A549 (cell line): Measurements from ENCODE around the gene POLR2I. TPM values are rescaled to one million over a fixed set of nuclear protein-coding genes. Genes with fewer than 3 reads are reported as not detected.
A peak's percentile ranks its signal among the peaks of the same experiment; 100 is the strongest.

Experiments
- ATAC-seq, 2 experiments: fragments of 200-7000 bp in 1 of 2; fragments of >200 bp in 1 of 2; cut with Nextera tagmentation in 1 of 2; cut with Tn5 transposase in 1 of 2; 3 replicates each; pipeline versions ENCODE4 v1.8.0 to v1.9.1; 2018 to 2020; ENCODE audit warnings: mild to moderate bottlenecking in 1 of 2, moderate library complexity in 1 of 2
- CTCF ChIA-PET: fragments of 300-600 bp; sonication (Branson Sonifier 250); formaldehyde crosslinking; extraction: SDS; loops from one replicate; lab custom pipeline; 2021; ENCODE audit warnings: antibody characterized with exemption, inconsistent platforms; lab: Yijun Ruan, JAX
- POLR2A ChIA-PET: fragments of 350-600 bp; formaldehyde crosslinking; extraction: SDS; loops from one replicate; lab custom pipeline; 2021; ENCODE audit warnings: antibody characterized with exemption, inconsistent platforms; lab: Yijun Ruan, JAX
- DNase-seq, 2 experiments: peaks; one replicate each; pipeline versions ENCODE4 v3.0.0 to v3.0.0-alpha.2; 2011 to 2016; ENCODE audit warnings: low read depth in 1 of 2, low spot score in 1 of 2
- FAIRE-seq: peaks from 2 replicates; lab custom pipeline; 2011; peaks lifted over from hg19 to GRCh38; lab: Jason Lieb, UNC
- H3K27ac ChIP-seq, 2 experiments: fragments of >200 bp; sonication (Bioruptor Twin); formaldehyde crosslinking; 3 replicates each; pipeline ENCODE4 v1.5.1; 2016 to 2017
- H3K4me1 ChIP-seq: fragments of >200 bp; sonication (Bioruptor Twin); formaldehyde crosslinking; 3 replicates; pipeline ENCODE4 v1.6.1; 2016
- H3K4me2 ChIP-seq: fragments of >200 bp; sonication (Bioruptor Twin); formaldehyde crosslinking; 3 replicates; pipeline ENCODE4 v1.6.1; 2016
- H3K4me3 ChIP-seq: fragments of >200 bp; sonication (Bioruptor Twin); formaldehyde crosslinking; 3 replicates; pipeline ENCODE4 v1.5.1; 2016
- H3K9me3 ChIP-seq: fragments of >200 bp; sonication (Bioruptor Twin); formaldehyde crosslinking; 3 replicates; pipeline ENCODE4 v1.6.1; 2016
- BHLHE40 ChIP-seq: IDR thresholded peaks from 2 replicates; pipeline ENCODE4 v1.6.1; 2012; ENCODE audit warnings: low read depth, low read length, inconsistent platforms
- CBX2 ChIP-seq: fragments of 200-600 bp; sonication (generic); IDR thresholded peaks from 2 replicates; pipeline ENCODE4 v1.6.1; 2016; ENCODE audit warnings: low read depth, mild to moderate bottlenecking, borderline replicate concordance
- CEBPB ChIP-seq, 2 experiments: fragments of >200 bp in 1 of 2; sonication (Bioruptor Twin) in 1 of 2; formaldehyde crosslinking in 1 of 2; IDR thresholded peaks; 2 replicates each; pipeline ENCODE4 v1.6.1; 2012 to 2016
- CHD2 ChIP-seq: fragments of 150-350 bp; IDR thresholded peaks from 2 replicates; pipeline ENCODE4 v1.6.1; 2014; ENCODE audit warnings: low read length; ENCODE audit not compliant: partially characterized antibody
- HOXA7 ChIP-seq: fragments of 250-450 bp; sonication (Bioruptor Pico); IDR thresholded peaks from 2 replicates; pipeline ENCODE4 v1.5.0; 2020; ENCODE audit warnings: mild to moderate bottlenecking, moderate library complexity
- JUNB ChIP-seq: fragments of >200 bp; sonication (Bioruptor Twin); formaldehyde crosslinking; IDR thresholded peaks from 2 replicates; pipeline ENCODE4 v1.6.1; 2016
- KDM5A ChIP-seq: fragments of 200-600 bp; sonication (generic); IDR thresholded peaks from 2 replicates; pipeline ENCODE4 v1.6.1; 2016; ENCODE audit warnings: antibody characterized with exemption, mild to moderate bottlenecking
- POLR2A ChIP-seq: IDR thresholded peaks from 2 replicates; pipeline ENCODE4 v1.6.1; 2012; ENCODE audit warnings: mild to moderate bottlenecking, low read length
- RAD21 ChIP-seq, 2 experiments: fragments of >200 bp in 1 of 2; sonication (Bioruptor Twin) in 1 of 2; formaldehyde crosslinking in 1 of 2; IDR thresholded peaks in 1 of 2; conservative IDR thresholded peaks in 1 of 2; 2 replicates in 1 of 2; 3 replicates in 1 of 2; pipeline ENCODE4 v1.6.1; 2012 to 2018; ENCODE audit warnings: inconsistent platforms in 1 of 2
- RNF2 ChIP-seq: fragments of 200-600 bp; sonication (generic); IDR thresholded peaks from 2 replicates; pipeline ENCODE4 v1.6.1; 2016; ENCODE audit warnings: low read depth, mild to moderate bottlenecking, antibody characterized with exemption, moderate library complexity, borderline replicate concordance
- TFCP2L1 ChIP-seq: fragments of 250-450 bp; sonication (Bioruptor Pico); IDR thresholded peaks from 2 replicates; pipeline ENCODE4 v1.5.0; 2021; ENCODE audit warnings: mild to moderate bottlenecking
- TP53 ChIP-seq: fragments of 250-450 bp; sonication (Bioruptor Pico); IDR thresholded peaks from 2 replicates; pipeline ENCODE4 v1.5.0; 2021; ENCODE audit warnings: mild to moderate bottlenecking, moderate library complexity
- ZC3H11A ChIP-seq: fragments of 450-650 bp; IDR thresholded peaks from 2 replicates; pipeline ENCODE4 v1.6.1; 2014; ENCODE audit warnings: antibody characterized with exemption, mild to moderate bottlenecking
- WGBS: methylation state at CpG from one replicate; pipeline ENCODE4 v1.1.6; 2017; ENCODE audit errors: missing lambda C conversion rate; 5-methylcytosine and 5-hydroxymethylcytosine counted together
- polyA plus RNA-seq, 4 experiments: library from polyadenylated mRNA; depleted of rRNA in 3 of 4; stranded (reverse); fragments of >200 nt; fragmentation: RNase III in 1 of 4; extraction: RNeasy Plus Mini Kit Qiagen cat#74134 plus additional on column Dnase treatment in 1 of 4; gene quantifications; 2 replicates in 3 of 4; 3 replicates in 1 of 4; pipeline ENCODE4 v1.2.3, GENCODE V29; 2011 to 2017
- TF ChIP-seq, protein P1 (sequence below): fragments of 200-600 bp; sonication (generic); IDR thresholded peaks from 2 replicates; pipeline ENCODE4 v1.6.1; 2016; ENCODE audit warnings: antibody characterized with exemption, mild to moderate bottlenecking, moderate library complexity
- TF ChIP-seq, protein P2 (sequence below): fragments of >200 bp; sonication (Bioruptor Twin); formaldehyde crosslinking; IDR thresholded peaks from 2 replicates; pipeline ENCODE4 v1.6.1; 2016

POLR2I gene
- polyA plus RNA-seq, 2 of the 4 experiments (the other 2 are of a cell fraction) = 123 to 277 TPM

DNA sequence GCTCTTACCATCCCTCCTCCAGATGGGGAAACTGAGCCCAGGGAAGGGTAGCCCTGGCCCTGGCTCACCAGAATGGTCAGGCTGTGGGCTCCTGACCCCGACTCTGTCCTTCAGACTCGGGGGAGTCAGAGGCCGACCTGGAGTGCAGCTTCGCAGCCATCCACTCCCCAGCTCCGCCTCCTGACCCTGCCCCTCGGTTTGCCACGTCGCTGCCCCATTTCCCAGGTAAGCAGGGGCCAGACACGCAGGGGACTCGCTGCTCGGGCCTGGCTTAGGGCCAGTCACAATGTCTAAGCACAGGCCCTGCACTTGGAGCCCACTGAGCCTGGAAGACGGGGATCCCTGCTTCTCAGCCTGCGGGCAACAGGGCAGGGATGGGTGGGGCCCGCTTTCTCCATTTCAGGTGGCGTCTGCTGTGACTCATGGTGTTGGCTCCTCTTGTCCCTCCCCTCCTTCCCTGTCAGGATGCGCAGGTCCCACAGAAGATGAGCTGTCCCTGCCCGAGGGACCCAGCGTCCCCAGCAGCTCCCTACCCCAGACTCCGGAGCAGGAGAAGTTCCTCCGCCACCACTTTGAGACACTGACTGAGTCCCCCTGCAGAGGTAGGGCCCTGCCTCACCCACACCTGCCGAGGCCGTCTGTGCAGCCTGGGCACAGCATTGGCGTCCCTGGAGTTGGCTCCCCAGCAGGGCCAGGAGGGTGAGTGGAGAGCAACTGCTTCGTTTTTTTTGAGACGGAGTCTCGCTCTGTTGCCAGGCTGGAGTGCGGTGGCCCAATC is 12.9 kb downstream of the POLR2I start (continued):
- no peak for TF ChIP-seq CHD2

GRCh38 chr19:36100476-36100875 is 14.2 kb downstream of the POLR2I start:
- Histone ChIP-seq H3K4me1 (peaks cover 5% of the 10 kb centered on the region; the same call in 2 of the 3 replicates), H3K4me3 (no peak overlapping the region), H3K9me3 (no peaks in the 10 kb centered on the region), H3K27ac (no peak overlapping the region)
- FAIRE-seq = no peak
- no peak for DNase-seq
- ATAC-seq = no peak
- TF ChIP-seq, protein P1, sequence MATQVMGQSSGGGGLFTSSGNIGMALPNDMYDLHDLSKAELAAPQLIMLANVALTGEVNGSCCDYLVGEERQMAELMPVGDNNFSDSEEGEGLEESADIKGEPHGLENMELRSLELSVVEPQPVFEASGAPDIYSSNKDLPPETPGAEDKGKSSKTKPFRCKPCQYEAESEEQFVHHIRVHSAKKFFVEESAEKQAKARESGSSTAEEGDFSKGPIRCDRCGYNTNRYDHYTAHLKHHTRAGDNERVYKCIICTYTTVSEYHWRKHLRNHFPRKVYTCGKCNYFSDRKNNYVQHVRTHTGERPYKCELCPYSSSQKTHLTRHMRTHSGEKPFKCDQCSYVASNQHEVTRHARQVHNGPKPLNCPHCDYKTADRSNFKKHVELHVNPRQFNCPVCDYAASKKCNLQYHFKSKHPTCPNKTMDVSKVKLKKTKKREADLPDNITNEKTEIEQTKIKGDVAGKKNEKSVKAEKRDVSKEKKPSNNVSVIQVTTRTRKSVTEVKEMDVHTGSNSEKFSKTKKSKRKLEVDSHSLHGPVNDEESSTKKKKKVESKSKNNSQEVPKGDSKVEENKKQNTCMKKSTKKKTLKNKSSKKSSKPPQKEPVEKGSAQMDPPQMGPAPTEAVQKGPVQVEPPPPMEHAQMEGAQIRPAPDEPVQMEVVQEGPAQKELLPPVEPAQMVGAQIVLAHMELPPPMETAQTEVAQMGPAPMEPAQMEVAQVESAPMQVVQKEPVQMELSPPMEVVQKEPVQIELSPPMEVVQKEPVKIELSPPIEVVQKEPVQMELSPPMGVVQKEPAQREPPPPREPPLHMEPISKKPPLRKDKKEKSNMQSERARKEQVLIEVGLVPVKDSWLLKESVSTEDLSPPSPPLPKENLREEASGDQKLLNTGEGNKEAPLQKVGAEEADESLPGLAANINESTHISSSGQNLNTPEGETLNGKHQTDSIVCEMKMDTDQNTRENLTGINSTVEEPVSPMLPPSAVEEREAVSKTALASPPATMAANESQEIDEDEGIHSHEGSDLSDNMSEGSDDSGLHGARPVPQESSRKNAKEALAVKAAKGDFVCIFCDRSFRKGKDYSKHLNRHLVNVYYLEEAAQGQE = no peak
- TF ChIP-seq POLR2A = 0 out of 2 replicates have a peak, but pooled peaks have one; percentile 17
- TF ChIP-seq, all 56 proteins: peak for 1
- ChIA-PET CTCF (interaction anchor here (1.5 to 15.7 kb wide), 5 partner anchors 9 to 43 kb away, joined by 3 to 157 read pairs (median 33); partner anchors contain the start of genes OVOL3, POLR2I, TBCB and THAP8), POLR2A (interaction anchor here (0.6 to 1.1 kb wide), 3 partner anchors 14 to 128 kb away, joined by 3 to 4 read pairs (median 4); partner anchors contain the start of gene POLR2I)
- 99% methylated on average over 5 of the region's 5 CpGs for WGBS
- no peak overlapping the region for H3K4me2 ChIP-seq

- no peak for ATAC-seq
- TF ChIP-seq RNF2 = no peak
- TF ChIP-seq BHLHE40 = no peak
- Histone ChIP-seq H3K4me2 (no peak overlapping the region), H3K27ac (no peak overlapping the region), H3K4me3 (no peak overlapping the region), H3K4me1 (peaks cover 5% of the 10 kb centered on the region; the same call in 2 of the 3 replicates), H3K9me3 (no peaks in the 10 kb centered on the region)
- FAIRE-seq = no peak
- no peak for DNase-seq
- ChIA-PET CTCF (interaction anchor here (0.7 to 15.7 kb wide), 6 partner anchors 10 to 70 kb away, joined by 3 to 157 read pairs (median 6); partner anchors contain the start of genes OVOL3, POLR2I, TBCB and THAP8), POLR2A (interaction anchor here (0.7 to 1.8 kb wide), 6 partner anchors 9 to 1994 kb away, joined by 3 to 6 read pairs (median 4); partner anchors contain the start of genes POLR2I and TBCB)
- WGBS = 86% methylated on average over 19 of the region's 19 CpGs
Observed at GRCh38 chr19:36099166-36099785, 15.4 kb downstream of the POLR2I start.

DNA sequence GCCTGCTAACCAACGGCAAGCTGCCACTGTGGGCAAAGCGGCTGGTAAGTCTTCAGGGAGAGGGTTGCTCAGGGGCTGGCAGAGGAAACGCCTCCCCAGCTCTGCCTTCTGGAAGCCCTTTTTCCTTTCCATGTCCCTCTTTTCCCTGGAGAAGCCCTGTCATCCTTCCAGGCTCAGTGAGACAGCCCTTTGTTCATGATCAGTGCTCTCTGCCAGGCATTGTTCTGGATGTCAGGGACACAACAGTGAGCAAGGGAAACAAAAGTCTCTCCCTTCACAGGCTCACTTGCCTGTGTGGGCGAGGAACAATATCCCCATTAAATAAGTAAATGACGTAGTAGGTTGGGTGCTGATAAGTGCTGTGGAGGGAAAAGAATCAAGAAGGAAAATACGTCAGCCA is 17.6 kb downstream of the POLR2I start:
- 90% methylated on average over 6 of the region's 6 CpGs for WGBS
- FAIRE-seq = peak; percentile 49
- no peaks in the 10 kb centered on the region for H3K4me1 ChIP-seq
- ATAC-seq = no peak
- no peak overlapping the region for H3K27ac ChIP-seq
- no peak for DNase-seq
- H3K9me3 ChIP-seq = no peaks in the 10 kb centered on the region
- ChIA-PET POLR2A (interaction anchor here (2.3 kb wide), 1 partner anchor 18 kb away, joined by 8 read pairs; the partner anchor contains the start of gene POLR2I), CTCF (interaction anchor here (0.9 to 15.7 kb wide), 3 partner anchors 28 to 66 kb away, joined by 3 to 157 read pairs (median 3); partner anchors contain the start of genes THAP8 and WDR62)
- TF ChIP-seq CEBPB (IDR thresholded peaks at IDR 0.05) (no peak), ZC3H11A (no peak), RAD21 (conservative IDR thresholded peaks at IDR 0.05 in 1 of 2, IDR thresholded peaks at IDR 0.05 in 1 of 2) (no peak), KDM5A (no peak), CBX2 (no peak), TP53 (CRISPR knock-in tag) (no peak), TFCP2L1 (no peak), HOXA7 (CRISPR knock-in tag) (no peak), JUNB (no peak), BHLHE40 (no peak)
- TF ChIP-seq, protein P2, sequence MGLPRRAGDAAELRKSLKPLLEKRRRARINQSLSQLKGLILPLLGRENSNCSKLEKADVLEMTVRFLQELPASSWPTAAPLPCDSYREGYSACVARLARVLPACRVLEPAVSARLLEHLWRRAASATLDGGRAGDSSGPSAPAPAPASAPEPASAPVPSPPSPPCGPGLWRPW = no peak
- H3K4me3 ChIP-seq = no peak overlapping the region
- H3K4me2 ChIP-seq = no peak overlapping the region
